ENCODE results near the gene TOPBP1. TPM values are rescaled to one million over a fixed set of nuclear protein-coding genes. Genes with fewer than 3 reads are reported as not detected.

Gene TOPBP1
- total RNA-seq, 1 donor from 2014 or later, result 27.8 TPM

DNA sequence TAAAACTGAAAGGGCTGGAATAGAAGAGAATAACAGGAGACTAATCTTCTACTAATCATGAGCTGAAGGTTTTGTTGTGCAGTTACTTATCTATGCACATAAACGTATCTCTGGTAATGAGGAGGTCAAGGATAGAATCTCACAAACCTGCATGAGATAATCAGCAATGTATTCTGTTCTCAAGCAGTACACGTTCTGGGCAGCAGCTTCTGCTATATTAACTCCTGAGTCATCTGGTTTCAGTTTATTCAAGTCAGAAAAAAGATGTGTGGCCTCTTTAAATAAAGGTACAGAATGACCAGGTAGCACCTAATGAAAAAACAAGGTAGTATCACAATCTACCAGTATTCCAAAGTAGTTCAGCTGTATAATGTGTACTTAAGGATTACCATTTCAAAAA is 53.4 kb downstream of the TOPBP1 start:
- no peak for DNase-seq (ENCODE audit: low read depth)

DNA sequence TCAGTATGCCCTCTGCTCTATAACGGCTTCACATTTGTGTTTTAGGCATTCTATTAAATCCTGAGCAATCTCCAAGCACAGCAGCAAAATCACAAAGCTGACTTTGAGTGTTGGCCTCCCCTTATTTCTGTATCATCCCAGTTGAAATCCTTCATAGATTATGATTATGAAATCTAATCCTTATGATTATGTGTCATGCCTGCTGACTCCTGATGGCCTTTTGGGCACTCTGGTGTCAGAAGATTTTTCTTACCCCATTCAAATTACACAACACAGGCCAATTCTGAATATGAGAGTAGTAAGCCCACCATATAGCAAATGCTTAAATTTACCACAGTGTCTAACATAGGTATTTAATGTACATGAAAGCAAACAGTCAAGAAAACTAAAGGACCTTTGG is 53.9 kb downstream of the TOPBP1 start:
- no peak for DNase-seq (ENCODE audit: low read depth)

DNA sequence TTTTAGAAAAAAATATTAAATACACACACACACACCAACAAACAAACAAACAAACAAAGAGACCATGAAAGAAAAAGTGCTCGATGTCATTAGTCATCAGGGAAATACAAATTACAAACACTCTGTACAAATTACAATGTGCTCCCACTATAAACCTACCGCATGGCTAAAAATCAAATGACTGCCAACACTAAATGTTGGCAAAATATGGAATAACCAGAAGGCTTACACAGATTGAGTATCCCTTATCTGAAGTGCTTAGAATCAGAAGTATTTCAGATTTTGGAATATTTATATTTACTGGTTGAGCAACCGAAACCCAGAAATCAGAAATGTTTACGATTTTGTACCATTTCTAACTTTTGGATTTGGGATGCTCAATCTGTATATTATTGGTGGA is 54.8 kb downstream of the TOPBP1 start:
- no peak for DNase-seq (ENCODE audit: low read depth)

DNA sequence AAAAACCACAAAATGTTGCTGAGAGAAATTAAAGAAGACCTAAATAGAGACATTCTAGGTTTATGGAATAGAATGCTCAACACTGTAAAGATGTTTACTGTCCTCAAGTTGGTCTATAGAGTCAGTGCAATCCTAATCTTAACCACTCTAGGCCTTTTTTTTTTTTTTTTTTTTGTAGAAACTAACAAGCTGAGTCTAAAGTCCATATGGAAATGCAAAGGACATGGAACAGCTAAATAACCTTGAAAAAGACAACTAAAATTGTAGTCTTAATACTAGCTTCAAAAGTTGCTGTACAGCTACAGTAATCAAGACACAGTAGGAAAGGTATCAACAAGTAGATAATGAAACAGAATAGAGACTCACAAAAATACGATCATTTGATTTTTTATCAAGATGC is 55.4 kb downstream of the TOPBP1 start:
- DNase-seq (ENCODE audit: low read depth), result no peak

DNA sequence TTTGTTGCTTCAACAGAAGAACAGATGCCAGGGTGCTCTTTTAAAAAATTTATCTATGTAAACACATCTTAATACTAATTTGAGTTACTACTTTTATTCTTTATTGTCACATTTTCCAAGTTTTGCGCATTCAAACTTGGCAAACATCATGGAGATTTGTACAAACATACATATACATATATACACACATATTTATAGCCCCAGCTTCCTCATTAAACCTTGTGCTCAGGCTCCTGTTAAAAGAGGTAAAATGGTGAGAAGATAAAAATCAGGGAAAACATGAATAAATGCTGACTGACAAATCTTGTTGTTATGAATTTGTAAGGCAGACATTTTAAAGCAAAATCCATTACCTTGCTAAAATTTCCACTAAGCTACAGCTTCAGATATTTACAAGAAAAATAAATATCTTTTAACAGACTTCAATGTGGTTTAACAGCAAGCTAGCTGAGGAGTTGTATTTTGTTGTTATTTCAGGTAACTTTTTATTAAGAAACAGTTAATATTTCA is 61.1 kb downstream of the TOPBP1 start:
- no peak for DNase-seq (ENCODE audit: low read depth)

DNA sequence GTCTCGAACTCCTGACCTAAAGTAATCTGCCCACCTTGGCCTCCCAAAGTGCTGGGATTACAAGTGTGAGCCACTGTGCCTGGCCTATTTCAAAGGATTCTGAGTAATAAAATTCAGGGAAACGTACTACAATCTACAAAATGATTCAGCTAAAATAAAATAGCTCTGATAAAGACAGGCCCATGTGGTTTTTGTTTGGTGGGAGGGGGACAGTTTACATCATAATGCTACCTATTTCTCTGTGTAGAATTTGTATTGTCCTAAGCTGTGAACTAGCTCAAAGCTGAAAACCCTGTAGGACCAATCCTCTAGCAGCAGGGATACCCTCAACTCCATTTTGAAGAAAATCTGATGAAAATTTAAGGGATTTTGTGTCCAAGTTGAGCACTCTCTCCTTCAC is 62.5 kb downstream of the TOPBP1 start:
- DNase-seq (ENCODE audit: low read depth), result no peak

DNA sequence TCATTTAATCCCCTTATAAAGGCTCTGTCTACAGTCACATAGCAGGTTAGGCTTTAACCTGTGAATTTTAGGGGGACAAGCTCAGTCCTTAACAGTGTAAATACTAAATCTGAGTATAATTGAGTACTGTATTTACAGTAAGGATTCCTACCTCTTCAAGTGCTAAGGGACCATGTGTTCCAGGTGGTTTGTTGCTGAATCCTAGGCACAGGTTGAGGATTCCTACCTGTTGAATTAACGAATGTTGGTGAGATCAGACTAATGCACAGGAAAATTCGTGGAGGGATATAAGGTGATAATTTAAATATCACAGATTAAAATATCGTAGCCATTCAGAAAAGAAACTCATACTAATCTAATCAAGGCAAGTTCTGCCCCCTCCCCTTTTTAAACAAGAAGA is 63.3 kb downstream of the TOPBP1 start:
- DNase-seq (ENCODE audit: low read depth), result no peak

DNA sequence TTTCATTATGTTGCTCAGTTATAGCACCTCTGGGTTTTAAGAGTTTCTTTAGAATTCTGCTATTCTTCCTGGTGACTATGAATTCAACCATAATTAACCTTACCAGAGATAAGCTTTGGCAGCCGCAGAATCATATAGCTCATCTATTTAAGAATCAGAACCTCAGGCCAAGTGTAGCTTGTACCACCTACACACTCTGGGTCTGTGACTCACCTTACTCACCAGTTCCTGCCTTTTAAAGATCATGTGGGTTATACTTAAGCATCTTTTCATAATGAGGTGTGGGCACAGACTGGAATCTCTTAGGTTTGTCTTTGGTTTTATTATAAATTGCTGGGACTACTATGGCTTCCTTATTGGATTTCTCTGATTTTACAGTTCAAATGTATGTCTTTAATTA is 66.4 kb downstream of the TOPBP1 start:
- DNase-seq (ENCODE audit: low read depth), result no peak

DNA sequence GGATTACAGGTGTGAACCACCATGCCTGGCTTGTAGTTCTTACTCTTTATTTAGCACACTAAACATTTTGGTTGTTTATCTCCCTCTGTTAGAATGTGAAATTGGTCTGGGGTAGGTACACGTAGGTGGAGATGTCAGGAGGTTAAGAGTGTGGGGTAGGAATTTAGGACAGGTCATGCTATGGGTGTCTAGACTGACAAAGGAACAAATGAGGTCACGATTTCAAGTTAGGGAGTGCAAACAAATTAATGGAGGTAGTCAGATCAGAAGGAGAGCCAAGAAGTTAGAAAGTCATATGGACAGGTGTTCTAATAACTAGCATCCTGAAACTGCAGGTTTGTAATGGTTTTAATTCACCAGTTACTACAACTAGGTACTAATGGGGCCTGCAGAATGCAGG is 68.5 kb downstream of the TOPBP1 start:
- DNase-seq (ENCODE audit: low read depth), result no peak

DNA sequence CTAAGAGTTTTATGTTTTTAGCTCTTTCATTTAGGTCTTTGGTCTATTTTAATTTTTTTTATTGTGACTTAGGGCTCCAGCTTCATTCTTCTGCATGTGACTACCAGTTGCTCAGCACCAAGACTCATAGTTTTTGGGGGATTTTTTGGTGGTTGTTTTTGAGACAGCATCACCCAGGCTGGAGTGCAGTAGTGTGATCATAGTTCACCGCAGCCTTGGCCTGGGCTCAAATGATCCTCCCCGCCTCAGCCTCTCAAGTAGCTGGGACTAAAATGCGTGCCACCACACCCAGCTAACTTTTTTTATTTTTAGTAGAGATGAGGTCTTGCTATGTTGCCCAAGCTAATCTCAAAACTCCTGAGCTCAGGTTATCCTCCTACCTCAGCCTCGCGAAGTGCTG is 68.9 kb downstream of the TOPBP1 start:
- DNase-seq (ENCODE audit: low read depth), result no peak

DNA sequence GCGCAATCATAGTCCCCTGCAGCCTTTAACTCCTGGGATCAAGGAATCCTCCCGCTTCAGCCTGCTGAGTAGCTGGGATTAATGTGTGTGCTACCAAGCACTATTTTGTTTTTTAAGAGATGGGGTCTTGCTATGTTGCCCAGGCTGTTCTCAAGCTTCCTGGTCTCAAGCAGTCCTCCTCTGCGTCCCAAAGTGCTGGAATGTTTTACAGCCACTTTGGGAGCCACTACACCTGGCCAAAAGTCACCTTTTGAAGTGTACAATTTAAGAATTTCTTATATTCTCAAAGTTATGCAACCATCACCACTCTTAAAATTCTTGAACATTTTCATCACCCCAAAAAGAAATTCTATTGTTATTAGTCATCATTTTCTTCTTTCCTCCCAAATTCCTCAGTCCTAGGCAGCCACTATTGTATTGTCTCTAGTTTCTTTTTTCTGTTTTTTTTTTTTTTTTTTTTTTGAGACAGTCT is 70.4 kb downstream of the TOPBP1 start:
- peak; percentile 47 for DNase-seq (ENCODE audit: low read depth)

DNA sequence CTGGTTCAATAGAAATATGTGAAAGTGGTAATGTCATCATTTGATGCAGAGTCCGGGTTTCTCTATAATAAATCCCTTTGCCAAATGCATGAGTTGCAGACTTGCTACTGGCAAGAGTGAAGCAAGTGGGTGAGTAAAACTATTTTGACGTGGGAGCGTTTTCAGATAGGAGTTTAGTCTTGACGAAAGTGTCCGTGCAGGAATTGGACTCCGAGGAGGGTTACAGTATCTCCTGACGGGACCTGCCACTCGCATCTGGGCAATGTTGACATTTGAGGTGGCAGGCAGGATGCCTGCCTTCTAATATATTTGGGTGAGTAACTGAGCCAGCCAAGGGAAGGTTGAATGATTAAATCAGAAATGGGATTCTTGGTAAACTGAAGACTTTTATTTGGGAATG is 72.2 kb downstream of the TOPBP1 start:
- DNase-seq (ENCODE audit: low read depth), result no peak

DNA sequence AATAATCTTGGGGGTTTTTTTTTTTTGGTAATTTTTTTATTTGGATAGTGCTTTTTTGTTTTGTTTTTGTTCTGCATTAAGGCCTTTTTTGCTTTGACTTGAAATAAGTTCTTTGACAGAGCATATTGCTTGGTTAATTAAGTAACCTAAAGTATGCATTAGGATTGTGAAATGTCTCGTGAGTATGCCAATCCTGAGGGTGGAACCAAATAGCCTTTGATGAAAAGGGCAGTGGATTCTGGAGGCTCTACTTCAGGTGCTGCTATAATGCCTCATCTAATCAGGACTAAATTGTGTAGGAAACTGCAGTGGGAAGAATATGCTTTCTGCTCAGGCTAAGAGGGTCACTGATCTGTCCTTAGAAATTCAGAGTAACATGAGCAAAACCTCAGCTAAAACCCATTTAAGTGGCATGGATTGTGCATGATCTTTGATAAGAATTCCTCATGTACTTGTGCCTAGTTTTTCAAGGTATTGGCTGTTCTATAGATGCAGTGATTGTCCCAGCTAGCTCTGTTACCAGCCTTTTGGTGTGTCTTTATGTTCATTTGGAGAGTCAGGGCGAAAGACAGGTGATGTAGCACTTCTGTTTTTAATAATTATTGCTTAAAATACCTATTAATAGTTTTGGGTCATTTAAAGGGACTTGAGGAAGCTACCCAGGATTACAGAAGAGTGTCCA is 72.8 kb downstream of the TOPBP1 start:
- DNase-seq (ENCODE audit: low read depth), result no peak

DNA sequence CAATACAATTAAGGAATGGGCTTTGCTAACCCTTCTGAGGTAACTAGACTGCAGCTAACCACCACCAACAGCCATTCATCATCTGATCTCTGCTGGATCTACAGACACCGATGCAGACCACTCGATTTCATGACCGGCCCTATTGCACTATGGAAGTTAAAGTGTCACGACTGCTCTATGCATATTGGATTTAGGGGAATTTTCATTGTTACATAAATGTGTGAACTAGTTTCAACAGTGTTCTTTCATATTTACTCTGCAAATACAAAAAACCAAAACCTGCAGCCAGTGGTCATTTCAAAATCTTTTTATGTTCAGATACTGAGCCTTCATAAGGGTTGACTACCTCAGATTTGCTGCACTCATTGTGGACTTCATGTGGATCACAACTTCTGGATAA is 73.7 kb downstream of the TOPBP1 start:
- DNase-seq (ENCODE audit: low read depth), result no peak

DNA sequence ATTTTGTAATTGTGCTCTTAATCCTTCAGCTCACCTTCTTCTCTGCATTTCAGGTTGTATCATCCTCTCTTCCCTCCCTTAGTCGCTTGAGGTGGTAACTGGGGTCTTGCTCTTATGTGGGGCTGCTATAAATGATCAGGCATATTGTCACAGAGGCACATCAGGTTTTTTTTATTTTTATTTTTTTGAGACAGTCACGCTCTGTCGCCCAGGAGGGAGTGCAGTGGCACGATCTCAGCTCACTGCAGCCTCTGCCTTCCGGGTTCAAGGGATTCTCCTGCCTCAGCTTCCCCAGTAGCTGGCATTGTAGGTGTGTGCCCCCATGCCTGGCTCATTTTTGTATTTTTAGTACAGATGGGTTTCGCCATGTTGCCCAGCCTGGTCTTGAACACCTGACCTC is 78.3 kb downstream of the TOPBP1 start:
- DNase-seq (ENCODE audit: low read depth), result no peak

DNA sequence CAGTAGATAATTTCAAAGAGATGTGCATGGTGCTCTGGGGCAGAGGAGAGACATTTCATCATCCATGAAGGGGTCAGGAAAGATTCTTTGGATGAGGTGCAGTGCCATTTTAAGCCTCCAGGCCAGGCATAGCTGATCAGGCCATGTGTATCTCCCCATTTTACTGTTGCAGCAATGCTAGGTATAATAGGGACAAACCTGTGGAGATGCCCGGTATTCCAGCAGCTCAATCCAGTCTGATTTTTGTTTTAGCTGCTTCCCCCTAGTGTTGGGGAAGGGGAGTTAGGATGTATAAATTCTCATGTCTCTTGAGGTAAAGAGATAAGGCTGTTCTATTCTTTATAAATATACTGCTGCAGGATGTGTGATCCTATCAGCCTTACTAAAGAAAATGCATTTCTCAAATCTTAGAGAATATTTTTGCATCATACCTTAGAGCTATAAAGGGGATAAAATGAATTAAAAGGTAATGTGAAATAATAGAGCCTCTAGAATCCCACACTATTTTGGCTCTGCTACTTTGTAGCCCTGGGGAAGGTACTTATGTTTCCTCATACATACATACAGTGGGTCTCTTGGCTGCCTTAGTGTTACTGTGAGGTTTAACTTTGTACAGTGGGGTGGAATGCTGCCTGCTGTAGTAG is 83.1 kb downstream of the TOPBP1 start:
- DNase-seq (ENCODE audit: low read depth), result peak; percentile 47

DNA sequence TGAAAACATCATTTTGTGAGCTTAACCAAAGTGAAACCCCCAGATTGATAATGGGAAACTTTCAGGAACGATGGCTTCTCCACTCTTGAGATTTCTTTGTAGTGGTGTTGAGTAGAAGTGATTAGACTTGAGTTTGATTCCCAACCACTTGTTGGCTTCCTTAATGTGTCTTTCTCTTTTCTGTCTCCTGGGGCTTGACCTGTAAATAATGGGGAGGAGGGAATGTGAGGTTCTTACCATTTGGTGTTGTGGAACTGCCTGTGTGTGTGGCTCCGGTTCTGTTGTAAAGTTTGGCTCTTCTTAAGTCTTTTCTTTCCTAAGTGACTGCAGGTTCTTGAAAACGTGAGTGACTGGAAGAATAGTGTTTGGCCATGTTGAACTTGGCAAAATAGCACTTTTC is 85.6 kb downstream of the TOPBP1 start:
- no peak for DNase-seq (ENCODE audit: low read depth)

DNA sequence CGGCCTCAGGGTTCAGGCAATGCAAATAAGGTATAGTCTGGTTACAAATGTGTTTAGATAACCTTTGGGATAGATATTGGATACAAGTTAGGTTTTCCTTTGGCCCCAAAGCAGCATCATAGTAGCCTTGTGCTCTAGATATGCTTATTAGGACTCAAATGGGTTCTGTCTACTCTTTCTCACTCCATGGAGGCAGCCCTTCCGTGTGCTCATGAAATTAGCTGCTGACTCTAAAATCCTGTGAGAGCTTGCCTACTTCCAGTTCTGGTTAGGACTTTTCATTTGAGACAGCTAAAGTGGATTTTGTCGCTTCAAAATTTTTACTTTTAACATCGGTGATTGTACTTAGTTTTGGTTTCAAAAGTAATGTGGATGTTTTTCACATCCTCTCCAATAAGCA is 86.7 kb downstream of the TOPBP1 start:
- peak; percentile 33 for DNase-seq (ENCODE audit: low read depth)

DNA sequence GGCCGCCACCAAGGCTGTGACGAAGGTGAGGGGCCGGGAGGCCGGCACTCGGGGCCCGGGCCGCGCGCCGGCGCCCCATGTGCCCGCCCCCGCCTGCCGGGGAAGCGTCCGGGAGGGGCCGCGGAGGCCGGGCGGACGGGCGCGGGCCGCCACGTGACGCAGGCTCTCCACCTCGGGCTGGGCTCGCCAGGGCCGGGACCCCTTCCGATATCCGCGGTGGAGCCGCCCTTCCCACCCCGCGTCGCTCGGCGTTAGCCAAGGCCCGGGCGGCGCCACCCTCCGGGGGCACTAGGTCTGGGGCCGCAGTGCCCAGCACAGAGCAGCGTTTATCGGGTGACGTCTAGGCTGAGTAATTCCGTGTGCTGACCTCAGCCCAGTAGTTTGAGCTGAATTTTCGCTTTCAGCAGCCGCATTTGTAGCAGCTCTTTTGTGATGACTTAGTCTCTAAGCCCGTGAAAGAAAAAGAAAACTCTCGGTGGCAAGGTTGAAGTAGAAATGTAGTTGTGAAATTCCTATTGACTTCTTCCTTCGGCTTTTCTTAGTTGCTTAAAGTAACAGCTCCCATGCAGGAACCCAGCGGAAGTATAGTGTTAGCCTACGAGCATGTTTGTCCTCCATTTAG is 87.4 kb downstream of the TOPBP1 start:
- DNase-seq (ENCODE audit: low read depth), result peak; percentile 79

DNA sequence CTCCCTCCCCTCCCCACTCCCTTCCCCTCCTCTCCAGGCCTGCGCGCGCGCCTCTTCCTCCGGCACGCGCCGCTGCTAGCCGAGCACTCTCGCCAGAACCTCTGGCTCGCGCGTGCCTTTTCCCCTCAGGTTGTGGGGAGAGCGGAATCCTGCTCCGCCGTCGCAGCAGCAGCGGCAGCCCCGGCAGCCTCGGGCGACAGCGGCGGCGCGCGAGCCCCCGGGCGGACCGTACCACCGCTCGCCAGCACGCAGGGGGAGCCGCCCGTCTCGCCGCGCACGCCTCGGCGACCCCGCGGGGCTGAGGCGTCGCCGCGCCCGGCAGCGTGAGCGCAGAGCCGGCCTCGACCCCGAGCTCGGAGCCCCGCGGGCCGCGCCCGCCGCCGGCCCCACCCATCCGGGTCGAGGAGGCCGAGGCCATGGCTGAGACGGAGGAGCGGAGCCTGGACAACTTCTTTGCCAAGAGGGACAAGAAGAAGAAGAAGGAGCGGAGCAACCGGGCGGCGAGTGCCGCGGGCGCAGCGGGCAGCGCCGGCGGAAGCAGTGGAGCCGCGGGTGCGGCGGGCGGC is 88.0 kb downstream of the TOPBP1 start, which contains the start of gene CDV3:
CDV3 (plus strand) TSS at position 58 of the 566 bp plus-strand sequence; CDS start at position 417, 359 bp downstream.
- DNase-seq (ENCODE audit: low read depth), result no peak

DNA sequence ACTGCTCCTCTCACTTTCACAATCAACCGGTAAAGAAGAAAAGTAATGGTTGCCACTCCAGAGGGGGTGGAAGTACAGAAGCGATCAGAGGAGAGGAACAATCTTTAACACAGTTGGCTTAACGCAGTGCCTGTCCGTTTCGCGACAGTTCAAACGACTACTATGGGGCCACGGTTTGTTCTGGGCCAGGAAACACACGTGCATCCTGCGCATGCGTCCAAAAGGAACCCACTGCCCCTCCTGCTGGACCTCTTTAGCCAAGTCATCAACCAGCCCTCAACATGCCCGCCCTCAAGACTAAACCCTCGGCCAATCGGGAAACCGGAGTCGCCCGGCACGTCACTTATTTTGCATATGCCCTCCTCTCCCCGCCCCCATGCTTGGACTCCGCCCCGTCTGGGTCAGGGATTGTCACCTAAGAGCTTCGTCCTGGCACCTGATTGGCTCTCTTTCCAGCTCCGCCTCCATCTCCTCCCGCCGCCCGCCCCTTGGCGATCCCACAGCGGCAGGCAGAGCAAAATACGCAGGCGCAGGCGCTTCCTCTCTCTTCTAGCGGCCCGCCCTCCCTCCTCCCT is 88.6 kb downstream of the TOPBP1 start:
- DNase-seq (ENCODE audit: low read depth), result peak; percentile 100

Measured in myocyte (in vitro differentiated cells).